Adrenal gland (tissue), 5 donors: Measurements from ENCODE around the gene RGS19.

ENCODE experiments used
- CTCF ChIP-seq, 6 experiments: fragments of 450-650 bp in 4 of 6; fragments of 200-600 bp in 2 of 6; sonication (generic) in 1 of 6; IDR thresholded peaks; 1 replicate in 5 of 6; 2 replicates in 1 of 6; pipeline versions ENCODE4 v1.5.1 to v1.8.0; 2016 to 2021; ENCODE audit warnings: antibody characterized with exemption in 6 of 6, mild to moderate bottlenecking in 2 of 6, moderate library complexity in 1 of 6
- POLR2A ChIP-seq, 2 donors: fragments of 450-650 bp; IDR thresholded peaks; one replicate each; pipeline ENCODE4 v1.6.1; 2017; ENCODE audit warnings: antibody characterized with exemption in 2 of 2, mild to moderate bottlenecking in 2 of 2, moderate library complexity in 1 of 2
- donor health status: DM: no; HTN: no; CAD: no.

- TF ChIP-seq POLR2A (IDR thresholded peaks at IDR 0.05) (no peak), CTCF (IDR thresholded peaks at IDR 0.05) (no peak)
Observed at GRCh38 chr20:64023361-64024140, 55.8 kb downstream of the RGS19 start.
